ENCODE results near the gene ZNF358.

Gene ZNF358

GRCh38 chr19:7519361-7520130, 3.6 kb downstream of the ZNF358 start:
- H3K36me3 ChIP-seq (replicated peaks): no peaks in the 10 kb centered on the region
- TF ChIP-seq CTCF (IDR thresholded peaks at IDR 0.05; ENCODE audit: low read depth, low read length, missing control alignments): no peak
- no peak for DNase-seq
- in situ Hi-C loops (cut with HindIII; ENCODE audit: low pct_ligation_motif_present, low sequenced_read_pairs): no loop called here
- H3K4me3 ChIP-seq (ENCODE audit: low read depth, low read length): no peak overlapping the region
- no peaks in the 10 kb centered on the region for H3K27me3 ChIP-seq (replicated peaks)
- H3K27ac ChIP-seq: no peak overlapping the region

- Histone ChIP-seq H3K4me3 (ENCODE audit: low read depth, low read length) (no peak overlapping the region), H3K27me3 (replicated peaks) (no peaks in the 10 kb centered on the region), H3K36me3 (replicated peaks) (peaks cover 2% of the 10 kb centered on the region), H3K27ac (no peak overlapping the region)
- DNase-seq: no peak
- in situ Hi-C loops (cut with HindIII; ENCODE audit: low pct_ligation_motif_present, low sequenced_read_pairs): no loop called here
- no peak for TF ChIP-seq CTCF (IDR thresholded peaks at IDR 0.05; ENCODE audit: low read depth, low read length, missing control alignments)
Observed at GRCh38 chr19:7520131-7521051, 4.5 kb downstream of the ZNF358 start.

- no peak for DNase-seq
- Histone ChIP-seq H3K27ac (no peak overlapping the region), H3K27me3 (replicated peaks) (no peaks in the 10 kb centered on the region), H3K4me3 (ENCODE audit: low read depth, low read length) (peak overlapping the region; percentile 72), H3K36me3 (replicated peaks) (peaks cover 4% of the 10 kb centered on the region)
- TF ChIP-seq CTCF (IDR thresholded peaks at IDR 0.05; ENCODE audit: low read depth, low read length, missing control alignments): no peak
- in situ Hi-C loops (cut with HindIII; ENCODE audit: low pct_ligation_motif_present, low sequenced_read_pairs): no loop called here
Observed at GRCh38 chr19:7521551-7522071, 5.7 kb downstream of the ZNF358 start.

- DNase-seq: peak; percentile 95
- in situ Hi-C loops (cut with HindIII; ENCODE audit: low pct_ligation_motif_present, low sequenced_read_pairs): no loop called here
- H3K4me3 ChIP-seq (ENCODE audit: low read depth, low read length): peak within 1 kb of the TSS; percentile 72
- peak within 1 kb of the TSS; percentile 1 for H3K27ac ChIP-seq
- H3K27me3 ChIP-seq (replicated peaks): no peaks in the 10 kb centered on the region
- peaks cover 8% of the 10 kb centered on the region for H3K36me3 ChIP-seq (replicated peaks)
- no peak for TF ChIP-seq CTCF (IDR thresholded peaks at IDR 0.05; ENCODE audit: low read depth, low read length, missing control alignments)
Observed at GRCh38 chr19:7522072-7522922, 6.4 kb downstream of the ZNF358 start, which contains the start of gene MCOLN1. Gene MCOLN1, plus strand, starts transcription at chr19:7522624. Its CDS starts 127 bp downstream, at chr19:7522751.

GRCh38 chr19:7522923-7523667, 7.2 kb downstream of the ZNF358 start:
- no peak for TF ChIP-seq CTCF (IDR thresholded peaks at IDR 0.05; ENCODE audit: low read depth, low read length, missing control alignments)
- no peak for DNase-seq
- in situ Hi-C loops (cut with HindIII; ENCODE audit: low pct_ligation_motif_present, low sequenced_read_pairs): no loop called here
- Histone ChIP-seq H3K4me3 (ENCODE audit: low read depth, low read length) (peak overlapping the region; percentile 72), H3K27me3 (replicated peaks) (no peaks in the 10 kb centered on the region), H3K36me3 (replicated peaks) (peaks cover 8% of the 10 kb centered on the region), H3K27ac (peak overlapping the region; percentile 1)
